Endometrial microvascular endothelial cells (primary cell): Measurements from ENCODE around the gene CCDC197. TPM values are rescaled to one million over a fixed set of nuclear protein-coding genes. Genes with fewer than 3 reads are reported as not detected.

Source experiments
- in situ Hi-C: cut with HindIII; loops from 2 replicates; pipeline ENCODE4 v1.10.0; 2017; ENCODE audit warnings: low sequenced_read_pairs, low pct_unique_long_range_greater_than_20kb; ENCODE audit errors: inconsistent ontology term
- total RNA-seq: library from RNA; depleted of rRNA; stranded (reverse); fragments of >200 nt; gene quantifications from one replicate; pipeline ENCODE4 v1.2.3, GENCODE V29; 2015; ENCODE audit errors: inconsistent ontology term

The CCDC197 gene
- total RNA-seq, result not detected

DNA sequence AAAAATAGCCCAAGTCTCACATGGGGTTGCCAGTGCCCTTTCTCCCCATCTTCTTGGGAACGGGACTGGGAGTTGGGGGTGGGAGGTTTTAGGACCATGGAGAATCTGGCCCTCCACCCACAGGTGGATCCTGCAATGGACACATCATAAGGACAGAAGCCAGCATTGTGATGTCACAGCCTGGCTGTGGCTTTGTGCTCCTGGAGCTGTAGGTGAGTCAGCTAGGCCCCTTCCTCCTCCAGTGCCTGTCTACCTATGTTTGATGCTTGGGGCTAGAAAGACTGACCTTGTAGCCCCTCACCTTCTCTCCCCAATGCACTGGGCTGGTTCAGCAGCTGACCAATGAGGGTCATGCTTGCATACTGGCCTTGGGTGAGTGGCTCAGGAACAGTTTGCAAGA, at the start of gene CCDC197:
Gene CCDC197, plus strand, starts transcription at position 220 of the 400 bp plus-strand sequence. CDS start 831 bp downstream, outside the sequence.
- in situ Hi-C loops, result no loop called here

DNA sequence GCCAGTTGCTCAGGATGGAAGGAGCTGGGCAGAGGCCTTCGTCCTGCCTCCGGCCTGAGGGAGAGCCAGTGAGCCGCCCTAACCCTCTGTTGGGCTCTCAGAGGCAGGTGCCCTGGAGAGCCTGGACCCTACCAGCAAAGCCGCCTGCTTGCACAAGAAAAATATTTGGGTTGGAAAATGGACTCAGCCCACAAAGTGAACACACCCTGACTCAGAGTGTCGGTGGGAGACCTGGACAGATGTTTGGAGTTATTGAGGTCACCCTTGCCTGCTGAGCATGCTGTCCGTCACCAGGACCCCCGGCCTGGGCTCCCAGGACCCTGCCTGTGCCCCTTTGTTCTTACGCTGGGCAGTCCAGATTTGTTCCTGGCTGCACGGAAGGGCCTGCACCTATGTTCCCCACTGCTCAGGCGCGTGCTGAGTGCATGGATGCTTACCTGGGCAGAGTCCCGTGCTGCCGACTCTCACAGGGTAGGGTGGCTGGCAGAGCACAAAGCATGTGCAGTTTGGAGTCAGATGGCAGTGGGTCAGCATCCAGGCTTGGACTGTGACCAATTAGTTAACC, 47.5 kb upstream of the CCDC197 start:
- in situ Hi-C loops, result no loop called here

DNA sequence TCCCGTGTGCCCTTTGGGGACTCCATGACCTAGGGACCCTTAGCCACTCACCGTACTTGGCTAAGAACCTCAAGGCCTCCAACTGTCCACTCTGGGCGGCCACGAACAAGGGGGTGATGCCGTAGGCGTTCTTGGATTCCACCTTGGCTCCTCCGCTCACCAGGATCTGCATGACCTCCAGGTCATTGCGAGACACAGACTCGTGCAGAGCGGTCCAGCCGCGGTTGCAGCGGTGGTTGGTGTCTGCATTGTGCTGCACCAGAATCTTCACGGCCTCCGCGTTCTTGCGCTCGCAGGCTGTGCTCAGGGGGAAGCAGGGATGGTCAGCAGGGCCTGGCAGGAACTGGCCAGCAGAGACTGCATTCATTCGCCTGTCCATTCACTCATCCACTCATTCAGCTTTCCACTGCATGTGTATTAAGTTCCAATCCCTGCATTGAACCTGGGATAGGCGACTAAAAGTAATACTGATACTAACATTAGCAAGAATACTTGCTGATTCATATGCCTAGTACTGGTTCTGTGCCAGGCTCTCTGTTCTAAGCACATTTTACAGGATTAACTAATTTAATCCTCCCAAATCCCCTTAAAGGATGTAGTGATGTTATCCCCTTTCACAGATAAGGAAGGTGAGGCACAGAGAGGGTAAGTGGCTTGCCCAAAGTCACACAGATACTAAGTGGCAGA, 46.0 kb upstream of the CCDC197 start:
- in situ Hi-C loops, result no loop called here

- in situ Hi-C loops, result no loop called here
These were observed 45.2 kb upstream of the CCDC197 start for GRCh38 chr14:93951635-93952540.

DNA sequence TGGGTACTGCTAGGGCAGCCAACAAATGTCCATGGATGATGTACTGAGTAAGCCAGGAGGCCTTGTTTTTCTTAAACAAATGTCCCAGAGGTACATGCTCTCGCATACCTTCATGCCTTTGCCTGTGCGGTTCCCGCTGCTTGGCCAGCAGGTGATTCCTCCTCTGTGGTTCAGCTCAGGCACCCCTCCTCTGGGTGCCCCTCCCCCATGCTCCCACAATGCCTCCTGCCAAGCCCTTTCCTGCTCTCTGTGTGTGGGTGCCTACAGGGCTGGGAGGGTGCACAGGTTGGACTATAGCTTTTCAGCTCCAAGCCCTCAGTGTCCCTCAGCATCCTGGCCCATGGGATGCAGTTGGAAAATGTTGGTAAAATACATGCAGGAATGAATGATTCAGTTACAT, 44.3 kb upstream of the CCDC197 start:
- in situ Hi-C loops, result no loop called here

- in situ Hi-C loops, result no loop called here
These were observed 43.8 kb upstream of the CCDC197 start for GRCh38 chr14:93953263-93953662.

DNA sequence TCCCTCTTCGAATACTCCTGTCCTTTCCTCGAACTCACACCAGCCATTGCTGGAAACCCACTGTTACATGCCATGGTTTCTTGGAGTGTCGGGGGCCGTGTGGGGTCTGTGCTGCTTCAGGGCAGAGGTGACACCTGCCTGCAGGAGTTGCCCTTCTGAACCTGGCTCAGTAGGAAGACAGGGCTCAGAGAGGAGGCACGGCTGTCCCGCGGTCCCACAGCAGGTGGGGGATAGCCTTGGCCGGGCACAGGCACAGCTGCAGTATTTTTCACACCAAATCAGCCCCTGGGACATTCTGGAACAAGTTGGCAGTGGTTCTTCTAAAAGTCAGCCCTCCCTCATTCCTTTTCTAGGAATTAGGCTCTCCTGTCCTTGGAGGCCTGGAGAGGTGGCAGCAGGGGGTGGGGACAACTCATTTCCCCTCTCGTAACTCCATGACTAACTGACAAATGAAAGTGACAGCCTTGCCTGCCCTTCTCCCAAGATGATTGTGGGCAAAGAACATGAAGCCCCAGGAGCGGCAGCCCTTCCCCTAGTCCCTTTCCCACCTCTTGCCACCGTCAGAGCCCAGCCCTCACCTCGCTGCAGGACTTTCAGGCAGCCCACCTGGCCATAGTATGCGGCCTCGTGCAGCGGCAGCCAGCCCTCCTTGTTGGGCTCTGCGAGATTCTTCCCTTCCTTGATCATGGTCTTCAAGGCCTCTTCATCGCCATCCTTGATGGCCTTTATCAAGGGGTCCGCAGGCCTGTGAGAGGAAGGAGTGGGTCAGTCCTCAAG, 43.2 kb upstream of the CCDC197 start:
- in situ Hi-C loops, result no loop called here

DNA sequence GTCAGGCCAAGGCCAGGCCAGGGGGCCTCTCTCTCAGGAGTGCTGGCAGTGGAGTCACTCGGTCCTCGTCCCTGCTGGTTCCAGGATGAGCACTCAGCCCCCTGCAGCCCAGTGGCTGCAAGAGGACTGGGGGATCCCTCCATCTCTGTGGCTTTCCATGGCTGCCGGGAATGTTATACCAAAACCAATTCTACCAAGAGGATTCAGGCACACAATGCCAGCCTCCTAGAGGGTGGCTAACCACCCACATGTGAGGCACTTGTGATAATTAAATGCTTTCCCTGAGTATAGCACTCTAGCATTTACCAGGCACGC, 42.6 kb upstream of the CCDC197 start:
- in situ Hi-C loops, result no loop called here

GRCh38 chr14:93954900-93955849, 41.9 kb upstream of the CCDC197 start:
- in situ Hi-C loops, result no loop called here

DNA sequence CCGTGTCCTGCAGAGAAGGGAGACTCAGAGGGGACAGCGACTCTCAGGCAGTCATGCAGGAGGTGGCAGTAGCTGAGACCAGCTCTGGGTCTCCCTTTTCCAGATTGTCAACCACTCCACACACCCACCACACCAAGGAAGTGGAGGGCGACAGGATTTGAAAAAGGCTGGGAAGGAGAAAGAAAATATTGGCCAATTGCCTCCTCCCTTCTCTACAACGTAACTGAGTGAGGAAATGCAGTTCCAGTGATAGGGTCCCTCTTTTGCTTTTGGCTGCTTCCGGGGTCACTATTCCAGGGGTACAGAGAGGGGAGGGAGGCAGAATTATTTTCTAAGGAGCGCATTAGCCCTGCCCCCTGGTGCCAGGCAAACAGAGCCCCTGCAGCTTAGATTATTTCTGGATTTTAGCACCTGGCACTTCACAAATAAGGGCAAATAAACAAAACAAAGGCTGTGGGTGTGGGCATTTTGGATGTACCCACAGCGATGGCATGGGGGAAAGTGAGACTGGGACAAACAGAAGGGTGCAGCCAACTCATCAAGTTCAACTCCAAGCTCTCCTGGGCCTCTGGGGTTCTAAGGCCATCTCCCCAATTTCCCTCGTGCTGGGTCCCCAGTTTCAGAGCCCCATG, 41.1 kb upstream of the CCDC197 start:
- in situ Hi-C loops, result no loop called here

- in situ Hi-C loops, result no loop called here
These were observed 40.4 kb upstream of the CCDC197 start for GRCh38 chr14:93956514-93957332.

- in situ Hi-C loops, result no loop called here
These were observed 39.8 kb upstream of the CCDC197 start for GRCh38 chr14:93957333-93957710.

DNA sequence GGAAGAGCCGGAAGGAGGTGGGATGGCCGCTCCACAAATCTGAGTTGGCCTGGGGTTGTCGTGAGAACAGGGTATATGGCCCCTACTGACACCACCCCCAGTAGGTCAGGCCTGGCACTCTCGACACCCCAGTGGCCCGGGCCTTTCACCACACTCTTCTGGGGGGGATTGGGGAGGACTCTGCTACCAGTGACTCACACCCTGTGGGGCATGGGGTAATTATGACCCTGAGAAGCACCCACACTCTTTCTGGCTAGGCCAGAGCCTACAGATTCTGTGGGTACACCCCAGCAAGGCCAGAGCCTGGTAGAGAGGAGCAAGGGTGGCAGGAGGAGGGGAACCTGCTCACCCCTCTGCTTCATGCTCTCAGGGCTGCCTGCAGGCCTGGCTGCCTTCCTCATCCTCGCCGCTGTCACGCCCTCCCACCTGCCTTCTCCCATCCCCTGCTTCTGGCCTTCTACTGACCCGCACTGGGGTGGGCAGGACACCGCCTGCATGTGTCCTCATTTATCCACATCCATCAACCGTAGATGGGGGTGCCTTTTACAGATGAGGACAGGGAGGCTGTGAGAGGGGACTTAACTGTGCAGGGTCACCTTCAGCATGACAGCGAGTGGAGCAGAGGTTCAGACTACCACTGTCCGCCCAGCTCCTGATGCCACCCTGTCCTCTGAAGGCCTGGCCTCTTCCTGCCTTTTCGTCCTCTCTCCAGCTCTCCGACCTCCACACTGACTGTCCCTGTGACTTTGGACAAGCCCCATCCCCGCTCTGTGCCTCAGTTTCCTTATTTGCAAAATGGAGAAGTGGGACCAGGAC, 39.1 kb upstream of the CCDC197 start:
- in situ Hi-C loops, result no loop called here

DNA sequence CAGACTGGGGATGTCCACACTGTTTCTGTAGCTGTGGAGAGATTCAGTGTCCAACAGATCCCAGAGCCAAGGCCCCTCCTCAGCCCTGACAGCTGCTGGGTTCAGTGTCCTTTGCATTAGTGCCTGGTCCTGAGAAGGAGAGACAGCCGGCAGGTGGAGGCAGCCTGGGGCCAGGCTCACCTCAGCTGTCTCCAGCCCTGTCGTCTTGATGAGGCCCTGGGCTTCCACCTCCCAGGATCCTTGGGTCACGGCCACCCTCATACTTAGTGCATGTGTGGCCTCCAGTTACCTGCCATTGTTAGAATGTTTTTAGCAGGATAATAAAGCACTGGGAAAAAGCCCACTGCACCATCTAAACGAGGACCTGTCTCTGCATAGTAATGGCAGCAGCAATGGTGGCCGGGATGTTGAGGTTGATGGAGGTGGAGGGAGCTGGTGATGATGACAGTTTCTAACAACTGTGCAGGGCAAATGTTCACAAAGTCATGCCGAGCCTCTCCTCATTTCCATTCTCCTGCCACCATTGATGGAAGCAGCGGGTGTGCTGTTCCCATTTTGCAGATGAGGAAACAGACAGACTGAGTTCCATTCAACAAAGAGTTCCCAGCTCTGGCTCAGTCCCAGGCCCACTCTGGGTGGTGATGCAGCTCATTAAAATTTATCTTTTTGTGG, 38.4 kb upstream of the CCDC197 start:
- in situ Hi-C loops, result no loop called here

DNA sequence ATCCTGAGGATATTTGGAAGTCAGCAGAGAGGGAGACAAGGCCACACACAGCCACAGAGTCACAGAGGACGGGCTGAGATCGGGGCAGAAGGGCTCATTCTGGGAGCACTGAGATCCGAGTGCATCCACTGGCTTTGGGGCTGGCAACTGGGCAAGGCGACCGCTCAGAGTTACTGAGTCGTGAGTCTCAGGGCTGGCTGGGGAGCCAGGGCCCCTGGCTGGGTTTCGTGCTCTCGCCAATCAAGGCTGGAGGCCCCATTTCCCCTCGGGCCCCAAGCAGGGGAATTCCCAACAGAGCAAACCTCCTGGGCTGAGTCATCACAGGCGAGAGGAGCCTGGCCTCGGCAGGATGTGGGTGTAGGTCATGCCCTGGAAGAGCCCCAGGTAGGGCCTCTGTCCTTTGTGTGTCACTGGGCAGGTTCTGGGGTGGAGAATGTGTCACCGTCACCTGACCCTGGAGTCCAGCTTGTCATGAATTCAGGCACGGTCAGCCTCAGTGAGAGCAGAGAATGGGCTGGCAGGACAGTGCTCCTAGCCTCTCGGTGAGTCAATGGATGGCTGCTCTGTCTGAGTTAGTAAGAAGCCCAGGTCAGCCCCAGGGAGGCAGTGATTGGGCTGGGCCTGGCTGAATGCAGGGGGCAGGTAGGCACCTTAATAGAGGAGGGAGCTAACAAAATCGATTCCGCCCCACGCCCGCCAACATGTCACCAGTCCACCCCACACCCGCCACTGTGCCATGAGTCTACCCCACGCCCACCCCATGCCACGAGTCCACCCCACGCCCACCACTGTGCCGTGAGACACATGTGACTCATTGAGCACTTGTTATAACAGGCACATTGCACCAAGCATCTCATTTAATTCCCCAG, 37.6 kb upstream of the CCDC197 start:
- in situ Hi-C loops, result no loop called here
